OCI-LY7 (cell line): ENCODE results near the gene RBM47.

Source experiments
- EZH2phosphoT487 ChIP-seq: fragments of 200-600 bp; sonication (generic); IDR thresholded peaks from 2 replicates; pipeline ENCODE4 v1.6.1; 2018; ENCODE audit warnings: low read depth, borderline replicate concordance, mild to moderate bottlenecking, mixed run types, antibody characterized with exemption, low read length, moderate library complexity, mixed read lengths
- TF ChIP-seq, protein P1 (sequence below): fragments of 200-600 bp; sonication (generic); conservative IDR thresholded peaks from 2 replicates; pipeline ENCODE4 v1.5.1; 2014; ENCODE audit warnings: mild to moderate bottlenecking, antibody characterized with exemption, low read length, moderate library complexity, mixed read lengths

DNA sequence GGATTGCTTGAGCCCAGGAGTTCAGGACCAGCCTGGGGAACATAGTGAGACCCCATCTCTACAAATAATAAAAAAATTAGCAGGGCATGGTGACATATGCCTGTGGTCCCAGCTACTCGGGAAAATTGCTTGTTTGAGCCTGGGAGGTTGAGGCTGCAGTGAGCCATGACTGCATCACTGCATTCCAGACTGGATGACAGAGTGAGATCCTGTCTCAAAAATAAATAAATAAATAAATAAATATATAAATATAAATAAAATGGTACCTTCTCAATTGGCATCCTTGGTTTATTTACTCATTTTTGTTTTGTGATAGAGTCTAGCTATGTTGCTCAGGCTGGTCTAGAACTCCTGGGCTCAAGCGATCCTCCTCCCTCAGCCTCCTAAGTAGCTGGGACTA is 150.3 kb downstream of the RBM47 start:
- TF ChIP-seq, protein P1, sequence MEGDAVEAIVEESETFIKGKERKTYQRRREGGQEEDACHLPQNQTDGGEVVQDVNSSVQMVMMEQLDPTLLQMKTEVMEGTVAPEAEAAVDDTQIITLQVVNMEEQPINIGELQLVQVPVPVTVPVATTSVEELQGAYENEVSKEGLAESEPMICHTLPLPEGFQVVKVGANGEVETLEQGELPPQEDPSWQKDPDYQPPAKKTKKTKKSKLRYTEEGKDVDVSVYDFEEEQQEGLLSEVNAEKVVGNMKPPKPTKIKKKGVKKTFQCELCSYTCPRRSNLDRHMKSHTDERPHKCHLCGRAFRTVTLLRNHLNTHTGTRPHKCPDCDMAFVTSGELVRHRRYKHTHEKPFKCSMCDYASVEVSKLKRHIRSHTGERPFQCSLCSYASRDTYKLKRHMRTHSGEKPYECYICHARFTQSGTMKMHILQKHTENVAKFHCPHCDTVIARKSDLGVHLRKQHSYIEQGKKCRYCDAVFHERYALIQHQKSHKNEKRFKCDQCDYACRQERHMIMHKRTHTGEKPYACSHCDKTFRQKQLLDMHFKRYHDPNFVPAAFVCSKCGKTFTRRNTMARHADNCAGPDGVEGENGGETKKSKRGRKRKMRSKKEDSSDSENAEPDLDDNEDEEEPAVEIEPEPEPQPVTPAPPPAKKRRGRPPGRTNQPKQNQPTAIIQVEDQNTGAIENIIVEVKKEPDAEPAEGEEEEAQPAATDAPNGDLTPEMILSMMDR: no peak
- TF ChIP-seq EZH2phosphoT487: no peak
